ENCODE results near the gene THBS1.

Gene THBS1

GRCh38 chr15:39584266-39584659 is 3.4 kb downstream of the THBS1 start:
- H3K9me3 ChIP-seq (ENCODE audit: control insufficient read depth in 2 of 2, low read length in 2 of 2) = no peaks in the 10 kb centered on the region
- H3K4me1 ChIP-seq (ENCODE audit: control insufficient read depth, insufficient read depth, low read length) = peaks cover 76% of the 10 kb centered on the region
- peak overlapping the region; percentile 96 for H3K27ac ChIP-seq (ENCODE audit: low read length)
- no peaks in the 10 kb centered on the region for H3K27me3 ChIP-seq (ENCODE audit: control insufficient read depth in 1 of 2, insufficient read depth in 2 of 2, low read length in 2 of 2)
- H3K4me3 ChIP-seq (ENCODE audit: low read length in 2 of 2) = peak overlapping the region; percentile 89 to 91
- H3K36me3 ChIP-seq (ENCODE audit: control insufficient read depth in 2 of 2, insufficient read depth in 2 of 2, low read length in 2 of 2) = peaks cover 57 to 81% of the 10 kb centered on the region in 2 donors
- peak overlapping the region in 1 of 2 donors; percentile 97 for H3K9ac ChIP-seq (ENCODE audit: low read length in 2 of 2)

- H3K9ac ChIP-seq (ENCODE audit: low read length in 2 of 2) = peak overlapping the region in 1 of 2 donors; percentile 97
- peak overlapping the region; percentile 89 to 91 for H3K4me3 ChIP-seq (ENCODE audit: low read length in 2 of 2)
- peak overlapping the region; percentile 96 for H3K27ac ChIP-seq (ENCODE audit: low read length)
- H3K36me3 ChIP-seq (ENCODE audit: control insufficient read depth in 2 of 2, insufficient read depth in 2 of 2, low read length in 2 of 2) = peaks cover 63 to 86% of the 10 kb centered on the region in 2 donors
- no peaks in the 10 kb centered on the region for H3K9me3 ChIP-seq (ENCODE audit: control insufficient read depth in 2 of 2, low read length in 2 of 2)
- peaks cover 76% of the 10 kb centered on the region for H3K4me1 ChIP-seq (ENCODE audit: control insufficient read depth, insufficient read depth, low read length)
- H3K27me3 ChIP-seq (ENCODE audit: control insufficient read depth in 1 of 2, insufficient read depth in 2 of 2, low read length in 2 of 2) = no peaks in the 10 kb centered on the region
These were observed 3.9 kb downstream of the THBS1 start for GRCh38 chr15:39584662-39585388.

DNA sequence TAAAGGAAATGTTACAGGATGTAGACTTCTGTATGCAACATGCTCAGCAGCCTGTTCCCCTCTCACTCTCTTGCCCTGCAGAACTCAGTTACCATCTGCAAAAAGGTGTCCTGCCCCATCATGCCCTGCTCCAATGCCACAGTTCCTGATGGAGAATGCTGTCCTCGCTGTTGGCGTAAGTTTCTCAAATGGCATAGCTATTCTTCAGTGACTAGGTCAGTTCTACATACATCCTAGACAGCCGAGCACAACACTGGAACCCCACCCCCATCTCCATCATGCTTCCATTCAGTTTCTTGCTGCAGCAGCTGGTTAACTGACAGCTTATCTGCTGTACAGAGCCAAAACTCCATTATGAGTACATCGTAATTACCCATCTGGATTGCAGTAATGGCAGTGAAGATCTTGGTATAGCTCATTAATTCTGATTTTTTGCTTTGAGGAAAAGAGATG is 4.5 kb downstream of the THBS1 start:
- Histone ChIP-seq H3K9ac (ENCODE audit: low read length in 2 of 2) (peak overlapping the region in 1 of 2 donors; percentile 97), H3K9me3 (ENCODE audit: control insufficient read depth in 2 of 2, low read length in 2 of 2) (no peaks in the 10 kb centered on the region), H3K27ac (ENCODE audit: low read length) (peak overlapping the region; percentile 96), H3K36me3 (ENCODE audit: control insufficient read depth in 2 of 2, insufficient read depth in 2 of 2, low read length in 2 of 2) (peaks cover 68 to 92% of the 10 kb centered on the region in 2 donors), H3K27me3 (ENCODE audit: control insufficient read depth in 1 of 2, insufficient read depth in 2 of 2, low read length in 2 of 2) (no peaks in the 10 kb centered on the region), H3K4me1 (ENCODE audit: control insufficient read depth, insufficient read depth, low read length) (peaks cover 74% of the 10 kb centered on the region), H3K4me3 (ENCODE audit: low read length in 2 of 2) (peak overlapping the region; percentile 89 to 91)

GRCh38 chr15:39585871-39586301 is 5.0 kb downstream of the THBS1 start:
- peak overlapping the region in 1 of 2 donors; percentile 29 for H3K9ac ChIP-seq (ENCODE audit: low read length in 2 of 2)
- H3K27me3 ChIP-seq (ENCODE audit: control insufficient read depth in 1 of 2, insufficient read depth in 2 of 2, low read length in 2 of 2) = no peaks in the 10 kb centered on the region
- H3K4me1 ChIP-seq (ENCODE audit: control insufficient read depth, insufficient read depth, low read length) = peaks cover 71% of the 10 kb centered on the region
- peak overlapping the region in 1 of 2 donors; percentile 40 for H3K4me3 ChIP-seq (ENCODE audit: low read length in 2 of 2)
- no peaks in the 10 kb centered on the region for H3K9me3 ChIP-seq (ENCODE audit: control insufficient read depth in 2 of 2, low read length in 2 of 2)
- H3K27ac ChIP-seq (ENCODE audit: low read length) = peak overlapping the region; percentile 96
- H3K36me3 ChIP-seq (ENCODE audit: control insufficient read depth in 2 of 2, insufficient read depth in 2 of 2, low read length in 2 of 2) = peaks cover 68 to 97% of the 10 kb centered on the region in 2 donors

DNA sequence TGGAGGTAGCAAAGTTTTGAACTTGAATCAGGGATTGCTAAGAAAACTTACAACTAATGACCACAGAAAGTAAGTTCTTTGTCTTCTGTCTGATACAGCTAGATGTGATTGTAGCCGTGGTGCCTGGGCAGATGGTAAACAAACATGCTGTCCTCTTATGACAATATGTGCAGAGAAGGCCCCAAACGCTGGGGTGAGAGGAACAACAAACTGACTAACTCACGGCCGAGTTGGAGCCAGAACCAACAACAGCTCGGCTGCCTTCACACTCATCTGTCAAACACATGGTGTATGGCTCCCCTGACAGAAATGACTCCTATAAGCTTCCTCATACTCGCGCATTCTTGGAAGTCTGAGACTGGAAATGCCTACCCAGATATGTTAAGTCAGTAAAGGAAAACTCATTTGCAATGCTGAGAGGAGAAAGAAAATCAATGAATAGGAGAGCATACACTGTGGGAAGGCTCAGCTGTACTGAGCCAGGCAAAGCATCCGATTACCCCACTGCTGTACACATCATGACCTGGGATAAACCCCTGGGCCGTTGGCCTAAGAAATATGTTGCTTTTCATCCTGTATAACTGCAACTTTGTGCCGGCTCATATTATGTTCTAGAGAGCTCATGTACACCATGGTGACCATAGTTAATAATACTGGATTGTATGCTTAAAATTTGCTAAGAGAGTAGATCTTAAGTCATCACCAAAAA is 5.7 kb downstream of the THBS1 start:
- Histone ChIP-seq H3K36me3 (ENCODE audit: control insufficient read depth in 2 of 2, insufficient read depth in 2 of 2, low read length in 2 of 2) (peaks cover 75 to 100% of the 10 kb centered on the region in 2 donors), H3K4me3 (ENCODE audit: low read length in 2 of 2) (peak overlapping the region in 1 of 2 donors; percentile 40), H3K9ac (ENCODE audit: low read length in 2 of 2) (peak overlapping the region in 1 of 2 donors; percentile 7), H3K4me1 (ENCODE audit: control insufficient read depth, insufficient read depth, low read length) (peaks cover 74% of the 10 kb centered on the region), H3K27me3 (ENCODE audit: control insufficient read depth in 1 of 2, insufficient read depth in 2 of 2, low read length in 2 of 2) (no peaks in the 10 kb centered on the region), H3K9me3 (ENCODE audit: control insufficient read depth in 2 of 2, low read length in 2 of 2) (no peaks in the 10 kb centered on the region), H3K27ac (ENCODE audit: low read length) (peak overlapping the region; percentile 96)

DNA sequence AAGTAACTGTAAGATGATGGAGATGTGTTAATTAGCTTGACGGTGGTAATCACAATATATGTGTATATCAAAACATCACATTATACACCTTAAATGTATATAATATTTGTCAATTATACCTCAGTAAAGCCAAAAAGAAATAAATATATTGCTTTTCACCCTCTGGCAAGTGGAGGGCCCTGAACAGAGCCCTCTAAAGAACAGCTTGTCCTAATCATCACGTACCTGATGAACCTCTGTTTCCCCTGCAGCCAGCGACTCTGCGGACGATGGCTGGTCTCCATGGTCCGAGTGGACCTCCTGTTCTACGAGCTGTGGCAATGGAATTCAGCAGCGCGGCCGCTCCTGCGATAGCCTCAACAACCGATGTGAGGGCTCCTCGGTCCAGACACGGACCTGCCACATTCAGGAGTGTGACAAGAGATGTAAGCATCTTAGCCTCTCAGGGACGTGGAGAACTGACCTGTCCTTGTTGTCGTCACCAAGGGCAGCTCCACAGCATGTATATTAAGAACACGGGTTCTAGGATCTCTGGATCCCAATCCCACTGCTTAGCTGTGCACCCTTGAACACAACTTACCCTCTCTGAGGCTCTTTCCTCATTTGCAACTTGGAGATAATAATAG is 6.3 kb downstream of the THBS1 start:
- peaks cover 68% of the 10 kb centered on the region for H3K4me1 ChIP-seq (ENCODE audit: control insufficient read depth, insufficient read depth, low read length)

DNA sequence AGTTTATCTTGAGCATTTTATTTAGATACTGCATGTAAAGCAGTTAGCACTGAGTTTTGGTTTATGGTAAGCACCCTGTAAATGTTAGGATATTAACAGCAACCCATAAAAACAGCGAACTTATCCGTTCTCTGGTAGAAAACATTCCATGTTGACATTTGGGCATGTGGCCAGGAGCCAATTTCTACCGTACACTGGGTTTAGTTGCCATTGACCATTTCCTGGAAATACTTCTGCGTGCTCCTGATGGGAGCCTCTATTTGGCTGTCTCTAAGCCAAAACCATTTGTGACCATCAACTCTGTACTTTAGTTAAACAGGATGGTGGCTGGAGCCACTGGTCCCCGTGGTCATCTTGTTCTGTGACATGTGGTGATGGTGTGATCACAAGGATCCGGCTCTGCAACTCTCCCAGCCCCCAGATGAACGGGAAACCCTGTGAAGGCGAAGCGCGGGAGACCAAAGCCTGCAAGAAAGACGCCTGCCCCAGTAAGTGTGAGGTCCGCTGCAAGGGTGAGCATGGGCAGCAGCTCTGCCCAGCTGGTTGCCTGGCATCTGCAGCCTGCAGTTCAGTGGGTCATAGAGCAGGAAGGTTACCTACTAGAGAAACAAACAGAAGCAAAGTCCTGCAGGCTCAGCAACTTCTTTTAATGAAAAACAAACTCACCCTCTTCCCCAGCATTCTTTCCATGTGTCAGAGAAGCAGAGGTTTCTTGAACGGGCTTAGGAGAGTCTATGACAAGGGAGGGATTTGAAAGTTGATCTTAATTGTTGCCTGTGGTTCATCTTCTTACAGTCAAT is 7.1 kb downstream of the THBS1 start:
- Histone ChIP-seq H3K9ac (ENCODE audit: low read length in 2 of 2) (peak overlapping the region in 1 of 2 donors; percentile 24), H3K9me3 (ENCODE audit: control insufficient read depth in 2 of 2, low read length in 2 of 2) (no peaks in the 10 kb centered on the region), H3K27me3 (ENCODE audit: control insufficient read depth in 1 of 2, insufficient read depth in 2 of 2, low read length in 2 of 2) (no peaks in the 10 kb centered on the region), H3K4me1 (ENCODE audit: control insufficient read depth, insufficient read depth, low read length) (peaks cover 61% of the 10 kb centered on the region), H3K36me3 (ENCODE audit: control insufficient read depth in 2 of 2, insufficient read depth in 2 of 2, low read length in 2 of 2) (peaks cover 85 to 99% of the 10 kb centered on the region in 2 donors), H3K4me3 (ENCODE audit: low read length in 2 of 2) (peak overlapping the region in 1 of 2 donors; percentile 15), H3K27ac (ENCODE audit: low read length) (peak overlapping the region; percentile 53)

More for the DNA sequence above, 6.3 kb downstream of the THBS1 start:
- peaks cover 81 to 99% of the 10 kb centered on the region in 2 donors for H3K36me3 ChIP-seq (ENCODE audit: control insufficient read depth in 2 of 2, insufficient read depth in 2 of 2, low read length in 2 of 2)
- no peaks in the 10 kb centered on the region for H3K27me3 ChIP-seq (ENCODE audit: control insufficient read depth in 1 of 2, insufficient read depth in 2 of 2, low read length in 2 of 2)
- peak overlapping the region in 1 of 2 donors; percentile 24 for H3K9ac ChIP-seq (ENCODE audit: low read length in 2 of 2)
- peak overlapping the region; percentile 53 for H3K27ac ChIP-seq (ENCODE audit: low read length)
- no peaks in the 10 kb centered on the region for H3K9me3 ChIP-seq (ENCODE audit: control insufficient read depth in 2 of 2, low read length in 2 of 2)
- no peak overlapping the region for H3K4me3 ChIP-seq (ENCODE audit: low read length in 2 of 2)

GRCh38 chr15:39588531-39589192 is 7.8 kb downstream of the THBS1 start:
- H3K4me3 ChIP-seq (ENCODE audit: low read length in 2 of 2) = no peak overlapping the region
- H3K36me3 ChIP-seq (ENCODE audit: control insufficient read depth in 2 of 2, insufficient read depth in 2 of 2, low read length in 2 of 2) = peaks cover 92 to 99% of the 10 kb centered on the region in 2 donors
- H3K27ac ChIP-seq (ENCODE audit: low read length) = peak overlapping the region; percentile 53
- H3K27me3 ChIP-seq (ENCODE audit: control insufficient read depth in 1 of 2, insufficient read depth in 2 of 2, low read length in 2 of 2) = no peaks in the 10 kb centered on the region
- no peak overlapping the region for H3K9ac ChIP-seq (ENCODE audit: low read length in 2 of 2)
- H3K9me3 ChIP-seq (ENCODE audit: control insufficient read depth in 2 of 2, low read length in 2 of 2) = no peaks in the 10 kb centered on the region
- peaks cover 57% of the 10 kb centered on the region for H3K4me1 ChIP-seq (ENCODE audit: control insufficient read depth, insufficient read depth, low read length)

DNA sequence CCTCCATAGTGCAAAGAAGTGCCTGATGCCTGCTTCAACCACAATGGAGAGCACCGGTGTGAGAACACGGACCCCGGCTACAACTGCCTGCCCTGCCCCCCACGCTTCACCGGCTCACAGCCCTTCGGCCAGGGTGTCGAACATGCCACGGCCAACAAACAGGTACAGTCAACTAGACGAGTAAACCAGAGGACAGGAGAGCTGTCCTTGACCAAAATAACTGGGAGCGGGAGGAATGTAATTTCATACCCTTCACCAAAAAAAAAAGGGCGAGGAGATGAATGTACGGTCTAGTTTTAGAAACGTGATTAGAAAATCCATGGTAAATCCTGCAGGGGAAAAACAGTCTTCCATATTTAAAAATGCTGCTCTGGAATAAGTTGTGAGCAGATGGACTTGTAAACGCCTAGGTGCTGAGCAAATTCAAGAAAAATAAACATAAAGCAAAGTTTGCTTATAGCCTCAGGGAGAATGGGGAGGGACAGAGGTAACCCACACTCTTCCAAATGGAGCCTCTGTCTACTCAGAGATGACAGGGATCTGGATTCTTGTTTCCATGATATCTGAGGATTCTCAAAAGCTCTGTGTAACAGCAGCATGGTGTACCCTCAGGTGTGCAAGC is 8.4 kb downstream of the THBS1 start:
- H3K4me1 ChIP-seq (ENCODE audit: control insufficient read depth, insufficient read depth, low read length) = peaks cover 50% of the 10 kb centered on the region
- H3K27ac ChIP-seq (ENCODE audit: low read length) = peak overlapping the region; percentile 24
- H3K4me3 ChIP-seq (ENCODE audit: low read length in 2 of 2) = no peak overlapping the region
- no peak overlapping the region for H3K9ac ChIP-seq (ENCODE audit: low read length in 2 of 2)
- no peaks in the 10 kb centered on the region for H3K27me3 ChIP-seq (ENCODE audit: control insufficient read depth in 1 of 2, insufficient read depth in 2 of 2, low read length in 2 of 2)
- peaks cover 92 to 99% of the 10 kb centered on the region in 2 donors for H3K36me3 ChIP-seq (ENCODE audit: control insufficient read depth in 2 of 2, insufficient read depth in 2 of 2, low read length in 2 of 2)
- no peaks in the 10 kb centered on the region for H3K9me3 ChIP-seq (ENCODE audit: control insufficient read depth in 2 of 2, low read length in 2 of 2)
